PFSK-1 (cell line): Measurements from ENCODE around the gene GTF2H1. TPM values are rescaled to one million over a fixed set of nuclear protein-coding genes. Genes with fewer than 3 reads are reported as not detected.

Experiments used
- FOXP2 ChIP-seq: optimal IDR thresholded peaks from 2 replicates; pipeline ENCODE3; 2011; ENCODE audit warnings: borderline replicate concordance, control low read depth, inconsistent platforms; ENCODE audit not compliant: insufficient read depth; ENCODE audit errors: extremely low read length, extremely low read depth
- POLR2AphosphoS5 ChIP-seq: IDR thresholded peaks from 2 replicates; pipeline ENCODE4 v1.6.1; 2012; ENCODE audit warnings: low read depth, mild to moderate bottlenecking, control low read depth, low read length, moderate library complexity
- REST ChIP-seq, 2 experiments: IDR thresholded peaks; 2 replicates each; pipeline versions ENCODE4 v1.6.1 to v1.8.0; 2011 to 2012; ENCODE audit warnings: low read depth in 2 of 2, low read length in 2 of 2, control low read depth in 1 of 2, inconsistent platforms in 1 of 2, mild to moderate bottlenecking in 1 of 2, moderate library complexity in 1 of 2; ENCODE audit not compliant: insufficient read depth in 1 of 2
- SIN3A ChIP-seq: IDR thresholded peaks from 2 replicates; pipeline ENCODE4 v1.6.1; 2012; ENCODE audit warnings: mild to moderate bottlenecking, low read length, moderate library complexity, borderline replicate concordance; ENCODE audit not compliant: insufficient read depth
- TAF1 ChIP-seq: IDR thresholded peaks from 2 replicates; pipeline ENCODE4 v1.6.1; 2012; ENCODE audit warnings: low read length, control low read depth, borderline replicate concordance; ENCODE audit not compliant: insufficient read depth
- polyA plus RNA-seq: library from polyadenylated mRNA; unstranded; fragments of >200 nt; gene quantifications from one replicate; pipeline ENCODE4 v1.2.1, GENCODE V29; 2012; ENCODE audit warnings: low read depth, missing spikeins; ENCODE audit not compliant: insufficient read length

GTF2H1 gene
- 39.3 TPM for polyA plus RNA-seq

GRCh38 chr11:18321969-18322711 is at the start of gene GTF2H1, which contains the start of gene HPS5:
TSS of gene GTF2H1 (plus strand) at chr11:18322567. CDS start at chr11:18333075, 10,508 bp downstream.
TSS of gene HPS5 (minus strand) at chr11:18322140. CDS start at chr11:18317858, 4,282 bp downstream.
- TF ChIP-seq FOXP2 (peak; percentile 94), TAF1 (peak; percentile 90), REST (IDR thresholded peaks at IDR 0.05; ENCODE audit: insufficient read depth in 1 of 2, low read depth in 2 of 2, low read length in 2 of 2) (peak in 1 of 2 experiments; percentile 69; a peak in 3 of 4 replicates), POLR2AphosphoS5 (peak; percentile 98), SIN3A (peak; percentile 93; the same call in 1 of the 2 replicates)

GRCh38 chr11:18277565-18278271 is 44.6 kb upstream of the GTF2H1 start:
- TF ChIP-seq REST (IDR thresholded peaks at IDR 0.05; ENCODE audit: insufficient read depth in 1 of 2, low read depth in 2 of 2, low read length in 2 of 2) (no peak), SIN3A (no peak), FOXP2 (no peak), POLR2AphosphoS5 (no peak), TAF1 (no peak)

- TF ChIP-seq REST (IDR thresholded peaks at IDR 0.05; ENCODE audit: insufficient read depth in 1 of 2, low read depth in 2 of 2, low read length in 2 of 2) (no peak), POLR2AphosphoS5 (no peak), TAF1 (no peak), SIN3A (no peak), FOXP2 (no peak)
Measured at GRCh38 chr11:18280438-18281045, 41.8 kb upstream of the GTF2H1 start.

GRCh38 chr11:18282626-18283025 is 39.7 kb upstream of the GTF2H1 start:
- TF ChIP-seq FOXP2 (no peak), SIN3A (no peak), REST (IDR thresholded peaks at IDR 0.05; ENCODE audit: insufficient read depth in 1 of 2, low read depth in 2 of 2, low read length in 2 of 2) (no peak), POLR2AphosphoS5 (no peak), TAF1 (no peak)
